HEK293 (cell line): ENCODE results near the gene THSD4.

Experiments used
- BCL11A ChIP-seq: fragments of 450-650 bp; formaldehyde crosslinking; IDR thresholded peaks from 2 replicates; pipeline ENCODE4 v1.5.1; 2016; ENCODE audit warnings: low read depth, missing biosample characterization, missing genetic modification characterization
- YY1 ChIP-seq: fragments of 450-650 bp; formaldehyde crosslinking; IDR thresholded peaks from 2 replicates; pipeline ENCODE4 v1.5.1; 2018; ENCODE audit warnings: missing biosample characterization, missing genetic modification characterization
- ZBTB7A ChIP-seq: fragments of 450-650 bp; formaldehyde crosslinking; IDR thresholded peaks from 2 replicates; pipeline ENCODE4 v1.5.1; 2016; ENCODE audit warnings: low read depth, missing biosample characterization, missing genetic modification characterization
- ZFP3 ChIP-seq: fragments of 450-650 bp; formaldehyde crosslinking; IDR thresholded peaks from 2 replicates; pipeline ENCODE4 v1.5.1; 2016; ENCODE audit warnings: low read depth, missing biosample characterization, missing genetic modification characterization
- ZNF121 ChIP-seq: fragments of 450-650 bp; formaldehyde crosslinking; IDR thresholded peaks from 2 replicates; pipeline ENCODE4 v1.5.1; 2016; ENCODE audit warnings: missing biosample characterization, missing genetic modification characterization
- ZNF292 ChIP-seq: fragments of 450-650 bp; formaldehyde crosslinking; IDR thresholded peaks from 2 replicates; pipeline ENCODE4 v1.5.1; 2016; ENCODE audit warnings: low read depth, missing biosample characterization, missing genetic modification characterization, borderline replicate concordance
- ZNF302 ChIP-seq: fragments of 450-650 bp; formaldehyde crosslinking; IDR thresholded peaks from 2 replicates; pipeline ENCODE4 v1.5.1; 2016; ENCODE audit warnings: missing biosample characterization, missing genetic modification characterization, low read depth
- ZNF341 ChIP-seq: fragments of 450-650 bp; formaldehyde crosslinking; IDR thresholded peaks from 2 replicates; pipeline ENCODE4; 2016; ENCODE audit warnings: low read depth, missing biosample characterization, missing genetic modification characterization
- ZNF585B ChIP-seq: fragments of 450-650 bp; formaldehyde crosslinking; IDR thresholded peaks from 2 replicates; pipeline ENCODE4 v1.5.1; 2016; ENCODE audit warnings: missing biosample characterization, missing genetic modification characterization
- ZNF626 ChIP-seq: fragments of 450-650 bp; sonication (Bioruptor Pico); formaldehyde crosslinking; IDR thresholded peaks from 2 replicates; pipeline ENCODE4 v1.5.1; 2018; ENCODE audit warnings: missing biosample characterization, missing genetic modification characterization, inconsistent platforms
- ZNF660 ChIP-seq: fragments of 450-650 bp; IDR thresholded peaks from 2 replicates; pipeline ENCODE4 v1.5.1; 2018; ENCODE audit warnings: missing biosample characterization, mild to moderate bottlenecking, missing genetic modification characterization
- TF ChIP-seq, protein P1 (sequence below): fragments of 450-650 bp; formaldehyde crosslinking; IDR thresholded peaks from 2 replicates; pipeline ENCODE4 v1.5.1; 2016; ENCODE audit warnings: missing biosample characterization, missing genetic modification characterization
- TF ChIP-seq, protein P2 (sequence below): fragments of 450-650 bp; formaldehyde crosslinking; IDR thresholded peaks from 2 replicates; pipeline ENCODE4 v1.5.1; 2017; ENCODE audit warnings: missing biosample characterization, missing genetic modification characterization
- TF ChIP-seq, protein P3 (sequence below): fragments of 450-650 bp; formaldehyde crosslinking; IDR thresholded peaks from 2 replicates; pipeline ENCODE4 v1.5.1; 2016; ENCODE audit warnings: missing biosample characterization, missing genetic modification characterization

DNA sequence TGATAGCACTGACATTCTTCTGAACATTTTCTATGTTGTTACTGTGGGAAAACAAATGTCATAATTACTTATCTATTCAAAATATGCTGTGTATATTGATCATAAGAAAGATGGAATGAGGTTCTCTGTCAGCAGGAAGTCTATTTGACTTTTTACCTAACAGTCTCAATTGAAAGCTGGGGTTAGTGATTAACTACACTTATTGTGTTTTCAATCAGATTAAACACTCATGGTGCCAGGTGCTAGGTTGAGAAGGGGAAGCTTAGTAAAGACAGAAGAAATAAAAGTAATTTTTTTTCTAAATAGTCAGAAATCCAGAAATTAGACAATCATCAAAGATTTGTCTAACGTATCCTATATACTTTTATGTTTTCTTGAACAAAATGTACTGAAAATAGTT, 414.1 kb downstream of the THSD4 start:
- TF ChIP-seq, protein P1, sequence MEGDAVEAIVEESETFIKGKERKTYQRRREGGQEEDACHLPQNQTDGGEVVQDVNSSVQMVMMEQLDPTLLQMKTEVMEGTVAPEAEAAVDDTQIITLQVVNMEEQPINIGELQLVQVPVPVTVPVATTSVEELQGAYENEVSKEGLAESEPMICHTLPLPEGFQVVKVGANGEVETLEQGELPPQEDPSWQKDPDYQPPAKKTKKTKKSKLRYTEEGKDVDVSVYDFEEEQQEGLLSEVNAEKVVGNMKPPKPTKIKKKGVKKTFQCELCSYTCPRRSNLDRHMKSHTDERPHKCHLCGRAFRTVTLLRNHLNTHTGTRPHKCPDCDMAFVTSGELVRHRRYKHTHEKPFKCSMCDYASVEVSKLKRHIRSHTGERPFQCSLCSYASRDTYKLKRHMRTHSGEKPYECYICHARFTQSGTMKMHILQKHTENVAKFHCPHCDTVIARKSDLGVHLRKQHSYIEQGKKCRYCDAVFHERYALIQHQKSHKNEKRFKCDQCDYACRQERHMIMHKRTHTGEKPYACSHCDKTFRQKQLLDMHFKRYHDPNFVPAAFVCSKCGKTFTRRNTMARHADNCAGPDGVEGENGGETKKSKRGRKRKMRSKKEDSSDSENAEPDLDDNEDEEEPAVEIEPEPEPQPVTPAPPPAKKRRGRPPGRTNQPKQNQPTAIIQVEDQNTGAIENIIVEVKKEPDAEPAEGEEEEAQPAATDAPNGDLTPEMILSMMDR (tag by site-specific recombination) = no peak
- TF ChIP-seq ZNF660 (tag by site-specific recombination) (no peak), ZNF292 (tag by site-specific recombination) (no peak), ZNF121 (no peak), ZNF585B (tag by site-specific recombination) (no peak), ZNF302 (tag by site-specific recombination) (no peak), ZBTB7A (no peak), BCL11A (no peak), ZFP3 (no peak), YY1 (tag by site-specific recombination) (no peak), ZNF626 (no peak), ZNF341 (tag by site-specific recombination) (no peak)
- TF ChIP-seq, protein P2, sequence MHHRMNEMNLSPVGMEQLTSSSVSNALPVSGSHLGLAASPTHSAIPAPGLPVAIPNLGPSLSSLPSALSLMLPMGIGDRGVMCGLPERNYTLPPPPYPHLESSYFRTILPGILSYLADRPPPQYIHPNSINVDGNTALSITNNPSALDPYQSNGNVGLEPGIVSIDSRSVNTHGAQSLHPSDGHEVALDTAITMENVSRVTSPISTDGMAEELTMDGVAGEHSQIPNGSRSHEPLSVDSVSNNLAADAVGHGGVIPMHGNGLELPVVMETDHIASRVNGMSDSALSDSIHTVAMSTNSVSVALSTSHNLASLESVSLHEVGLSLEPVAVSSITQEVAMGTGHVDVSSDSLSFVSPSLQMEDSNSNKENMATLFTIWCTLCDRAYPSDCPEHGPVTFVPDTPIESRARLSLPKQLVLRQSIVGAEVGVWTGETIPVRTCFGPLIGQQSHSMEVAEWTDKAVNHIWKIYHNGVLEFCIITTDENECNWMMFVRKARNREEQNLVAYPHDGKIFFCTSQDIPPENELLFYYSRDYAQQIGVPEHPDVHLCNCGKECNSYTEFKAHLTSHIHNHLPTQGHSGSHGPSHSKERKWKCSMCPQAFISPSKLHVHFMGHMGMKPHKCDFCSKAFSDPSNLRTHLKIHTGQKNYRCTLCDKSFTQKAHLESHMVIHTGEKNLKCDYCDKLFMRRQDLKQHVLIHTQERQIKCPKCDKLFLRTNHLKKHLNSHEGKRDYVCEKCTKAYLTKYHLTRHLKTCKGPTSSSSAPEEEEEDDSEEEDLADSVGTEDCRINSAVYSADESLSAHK (tag by site-specific recombination) = no peak
- TF ChIP-seq, protein P3, sequence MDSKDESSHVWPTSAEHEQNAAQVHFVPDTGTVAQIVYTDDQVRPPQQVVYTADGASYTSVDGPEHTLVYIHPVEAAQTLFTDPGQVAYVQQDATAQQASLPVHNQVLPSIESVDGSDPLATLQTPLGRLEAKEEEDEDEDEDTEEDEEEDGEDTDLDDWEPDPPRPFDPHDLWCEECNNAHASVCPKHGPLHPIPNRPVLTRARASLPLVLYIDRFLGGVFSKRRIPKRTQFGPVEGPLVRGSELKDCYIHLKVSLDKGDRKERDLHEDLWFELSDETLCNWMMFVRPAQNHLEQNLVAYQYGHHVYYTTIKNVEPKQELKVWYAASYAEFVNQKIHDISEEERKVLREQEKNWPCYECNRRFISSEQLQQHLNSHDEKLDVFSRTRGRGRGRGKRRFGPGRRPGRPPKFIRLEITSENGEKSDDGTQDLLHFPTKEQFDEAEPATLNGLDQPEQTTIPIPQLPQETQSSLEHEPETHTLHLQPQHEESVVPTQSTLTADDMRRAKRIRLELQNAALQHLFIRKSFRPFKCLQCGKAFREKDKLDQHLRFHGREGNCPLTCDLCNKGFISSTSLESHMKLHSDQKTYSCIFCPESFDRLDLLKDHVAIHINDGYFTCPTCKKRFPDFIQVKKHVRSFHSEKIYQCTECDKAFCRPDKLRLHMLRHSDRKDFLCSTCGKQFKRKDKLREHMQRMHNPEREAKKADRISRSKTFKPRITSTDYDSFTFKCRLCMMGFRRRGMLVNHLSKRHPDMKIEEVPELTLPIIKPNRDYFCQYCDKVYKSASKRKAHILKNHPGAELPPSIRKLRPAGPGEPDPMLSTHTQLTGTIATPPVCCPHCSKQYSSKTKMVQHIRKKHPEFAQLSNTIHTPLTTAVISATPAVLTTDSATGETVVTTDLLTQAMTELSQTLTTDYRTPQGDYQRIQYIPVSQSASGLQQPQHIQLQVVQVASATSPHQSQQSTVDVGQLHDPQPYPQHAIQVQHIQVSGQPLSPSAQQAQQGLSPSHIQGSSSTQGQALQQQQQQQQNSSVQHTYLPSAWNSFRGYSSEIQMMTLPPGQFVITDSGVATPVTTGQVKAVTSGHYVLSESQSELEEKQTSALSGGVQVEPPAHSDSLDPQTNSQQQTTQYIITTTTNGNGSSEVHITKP (tag by site-specific recombination) = no peak
